Hepatocyte (in vitro differentiated cells): ENCODE data around the gene DGKK. TPM values are rescaled to one million over a fixed set of nuclear protein-coding genes. Genes with fewer than 3 reads are reported as not detected.

Source experiments
- DNase-seq: peaks from one replicate; pipeline ENCODE4 v3.0.0-alpha.2; 2016; ENCODE audit warnings: low spot score
- H2AFZ ChIP-seq: fragments of 200-600 bp; sonication (generic); 2 replicates; pipeline ENCODE4 v1.6.0; 2016; ENCODE audit warnings: antibody characterized with exemption, mild to moderate bottlenecking
- H3K27ac ChIP-seq: fragments of 200-600 bp; sonication (generic); 2 replicates; pipeline ENCODE4 v1.5.1; 2016; ENCODE audit warnings: mild to moderate bottlenecking
- H3K27me3 ChIP-seq: fragments of 200-600 bp; sonication (generic); 2 replicates; pipeline ENCODE4 v1.6.1; 2016
- H3K36me3 ChIP-seq: fragments of 200-600 bp; sonication (generic); replicated peaks from 2 replicates; pipeline ENCODE4 v1.5.1; 2016; ENCODE audit warnings: low read depth; ENCODE audit not compliant: insufficient read depth
- H3K4me1 ChIP-seq: fragments of 200-600 bp; sonication (generic); 2 replicates; pipeline ENCODE4 v1.5.1; 2016; ENCODE audit warnings: mild to moderate bottlenecking, moderate library complexity; ENCODE audit not compliant: insufficient read depth
- H3K4me2 ChIP-seq: fragments of 200-600 bp; sonication (generic); 2 replicates; pipeline ENCODE4 v1.6.0; 2016
- H3K4me3 ChIP-seq: fragments of 200-600 bp; sonication (generic); 2 replicates; pipeline ENCODE4 v1.5.1; 2016; ENCODE audit warnings: mild to moderate bottlenecking
- H3K79me2 ChIP-seq: fragments of 200-600 bp; sonication (generic); 2 replicates; pipeline ENCODE4 v1.6.0; 2017; ENCODE audit warnings: mild to moderate bottlenecking
- H3K9me2 ChIP-seq: fragments of 200-600 bp; sonication (generic); replicated peaks from 2 replicates; pipeline ENCODE4 v1.6.0; 2017; ENCODE audit warnings: mild to moderate bottlenecking; ENCODE audit not compliant: insufficient read depth
- H3K9me3 ChIP-seq: fragments of 200-600 bp; sonication (generic); 2 replicates; pipeline ENCODE4 v1.5.1; 2016; ENCODE audit warnings: low read depth, mild to moderate bottlenecking
- H4K20me1 ChIP-seq: fragments of 200-600 bp; sonication (generic); 2 replicates; pipeline ENCODE4 v1.6.0; 2016; ENCODE audit warnings: mild to moderate bottlenecking; ENCODE audit not compliant: insufficient read depth, poor library complexity, severe bottlenecking
- CTCF ChIP-seq: fragments of 200-600 bp; sonication (generic); IDR thresholded peaks from 2 replicates; pipeline ENCODE4 v1.5.1; 2016; ENCODE audit warnings: antibody characterized with exemption, mild to moderate bottlenecking; ENCODE audit not compliant: poor library complexity
- EZH2 ChIP-seq: fragments of 200-600 bp; sonication (generic); IDR thresholded peaks from 2 replicates; pipeline ENCODE4 v1.6.1; 2016; ENCODE audit warnings: antibody characterized with exemption, mild to moderate bottlenecking, borderline replicate concordance
- EZH2phosphoT487 ChIP-seq: fragments of 200-600 bp; sonication (generic); IDR thresholded peaks from one replicate; pipeline ENCODE4 v1.6.1; 2018; ENCODE audit warnings: antibody characterized with exemption, mild to moderate bottlenecking, low read depth, moderate library complexity; ENCODE audit not compliant: unreplicated experiment, severe bottlenecking
- WGBS: methylation state at CpG from one replicate; pipeline ENCODE4 v1.1.6; 2016; ENCODE audit warnings: low lambda C conversion rate; ENCODE audit errors: missing lambda C conversion rate; 5-methylcytosine and 5-hydroxymethylcytosine counted together
- polyA plus RNA-seq: library from polyadenylated mRNA; unstranded; fragments of >200 nt; fragmentation: Nextera tagmentation; extraction: Ambion mirVana; gene quantifications from 2 replicates; pipeline ENCODE4 v1.2.1, GENCODE V29; 2016
- total RNA-seq: library from RNA; depleted of rRNA; stranded (reverse); fragments of >200 nt; gene quantifications from 2 replicates; pipeline ENCODE4 v1.2.3, GENCODE V29; 2014

DGKK gene
- total and polyA plus RNA-seq, 2 experiments from 2014 or later, result 0.40 TPM; not detected in 1

DNA sequence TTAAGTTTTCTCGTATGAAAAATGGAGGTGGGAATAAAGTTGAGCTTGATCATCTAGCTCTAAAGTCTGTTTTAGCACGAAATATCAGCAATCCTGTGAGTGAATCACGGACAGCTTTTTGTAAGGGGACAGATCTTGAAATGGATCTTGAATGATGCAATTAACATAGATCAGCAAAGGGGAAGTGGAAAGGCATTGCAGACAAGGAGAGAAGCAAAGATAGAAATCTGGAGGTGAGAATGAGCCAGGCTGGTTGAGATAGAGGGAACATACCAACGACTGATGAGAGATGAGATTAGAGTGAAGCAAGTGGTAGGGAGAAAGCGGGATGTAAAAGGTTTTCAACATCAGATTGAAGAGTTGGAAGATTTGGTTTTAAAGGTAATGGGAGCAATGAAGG, 4.6 kb upstream of the DGKK start:
- H3K27me3 ChIP-seq, result peaks cover 35% of the 10 kb centered on the region
- H2AFZ ChIP-seq, result no peak overlapping the region
- no peaks in the 10 kb centered on the region for H3K9me2 ChIP-seq
- H4K20me1 ChIP-seq, result no peaks in the 10 kb centered on the region
- H3K4me3 ChIP-seq, result no peak overlapping the region
- no peak for DNase-seq
- H3K9me3 ChIP-seq, result no peaks in the 10 kb centered on the region
- 63% methylated on average over 5 of the region's 5 CpGs for WGBS
- no peaks in the 10 kb centered on the region for H3K4me1 ChIP-seq
- H3K27ac ChIP-seq, result no peak overlapping the region
- TF ChIP-seq CTCF (no peak), EZH2phosphoT487 (no peak), EZH2 (no peak)
- no peak overlapping the region for H3K4me2 ChIP-seq
- H3K36me3 ChIP-seq, result no peaks in the 10 kb centered on the region
- no peaks in the 10 kb centered on the region for H3K79me2 ChIP-seq

DNA sequence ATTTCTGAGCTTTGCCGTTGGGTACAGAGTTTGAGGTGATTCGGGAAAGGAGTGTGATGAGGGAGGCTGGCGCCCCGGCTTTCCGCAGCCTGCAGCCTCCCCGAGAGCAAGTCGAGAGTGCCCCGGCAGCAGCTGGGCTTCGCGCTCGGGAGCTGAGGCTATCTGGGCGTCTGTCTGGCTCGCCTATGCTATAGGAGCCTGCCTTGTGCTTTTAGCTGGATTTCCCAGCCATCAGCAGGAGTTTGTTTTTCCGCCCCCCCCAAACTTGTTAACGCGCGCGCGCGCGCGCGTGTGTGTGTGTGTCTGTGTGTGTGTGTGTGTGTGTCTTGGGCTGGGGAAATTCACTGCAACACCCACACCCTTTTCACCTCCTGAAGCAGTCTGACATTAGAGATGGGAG, 765 bp upstream of the DGKK start:
- peak; percentile 8 for DNase-seq
- WGBS, result 29% methylated on average over 19 of the region's 23 CpGs
- H3K4me1 ChIP-seq, result no peaks in the 10 kb centered on the region
- H3K27ac ChIP-seq, result no peak overlapping the region
- H4K20me1 ChIP-seq, result no peaks in the 10 kb centered on the region
- no peaks in the 10 kb centered on the region for H3K36me3 ChIP-seq
- no peak overlapping the region for H2AFZ ChIP-seq
- no peaks in the 10 kb centered on the region for H3K9me3 ChIP-seq
- TF ChIP-seq CTCF, result no peak
- TF ChIP-seq EZH2, result no peak
- no peak for TF ChIP-seq EZH2phosphoT487
- H3K27me3 ChIP-seq, result peaks cover 69% of the 10 kb centered on the region
- no peaks in the 10 kb centered on the region for H3K79me2 ChIP-seq
- no peak overlapping the region for H3K4me3 ChIP-seq
- H3K4me2 ChIP-seq, result peak overlapping the region; percentile 81
- no peaks in the 10 kb centered on the region for H3K9me2 ChIP-seq

GRCh38 chrX:50469206-50469605, 1.4 kb downstream of the DGKK start:
- no peak for TF ChIP-seq EZH2phosphoT487
- no peak for TF ChIP-seq CTCF
- TF ChIP-seq EZH2, result peak; percentile 24
- H3K4me2 ChIP-seq, result peak overlapping the region; percentile 81

GRCh38 chrX:50459615-50460014, 11.0 kb downstream of the DGKK start:
- no peaks in the 10 kb centered on the region for H3K79me2 ChIP-seq
- WGBS, result 48% methylated on average over 1 of the region's 1 CpG
- H3K9me3 ChIP-seq, result no peaks in the 10 kb centered on the region
- H3K27ac ChIP-seq, result no peak overlapping the region
- DNase-seq, result no peak
- no peak overlapping the region for H3K4me2 ChIP-seq
- H3K27me3 ChIP-seq, result peaks cover 3% of the 10 kb centered on the region
- no peaks in the 10 kb centered on the region for H3K4me1 ChIP-seq
- TF ChIP-seq EZH2phosphoT487 (no peak), EZH2 (no peak), CTCF (no peak)
- H3K9me2 ChIP-seq, result no peaks in the 10 kb centered on the region
- no peaks in the 10 kb centered on the region for H4K20me1 ChIP-seq
- no peak overlapping the region for H2AFZ ChIP-seq
- no peaks in the 10 kb centered on the region for H3K36me3 ChIP-seq
- H3K4me3 ChIP-seq, result no peak overlapping the region

More at GRCh38 chrX:50469206-50469605, 1.4 kb downstream of the DGKK start:
- Histone ChIP-seq H3K36me3 (no peaks in the 10 kb centered on the region), H2AFZ (no peak overlapping the region), H3K9me2 (no peaks in the 10 kb centered on the region), H3K9me3 (no peaks in the 10 kb centered on the region), H3K27me3 (peaks cover 76% of the 10 kb centered on the region), H3K4me1 (no peaks in the 10 kb centered on the region), H3K79me2 (no peaks in the 10 kb centered on the region), H3K4me3 (no peak overlapping the region), H4K20me1 (no peaks in the 10 kb centered on the region), H3K27ac (no peak overlapping the region)
- DNase-seq, result peak; percentile 13
- 30% methylated on average over 19 of the region's 24 CpGs for WGBS
